HG02840 (cell line): ENCODE results near the gene CYB561A3.

Experiments
- ATAC-seq: cut with Tn5 transposase; IDR thresholded peaks from one replicate; pipeline ENCODE4 v1.9.1; 2021; ENCODE audit warnings: mild to moderate bottlenecking, moderate library complexity, moderate number of reproducible peaks; ENCODE audit not compliant: unreplicated experiment, low FRiP score

Gene CYB561A3

DNA sequence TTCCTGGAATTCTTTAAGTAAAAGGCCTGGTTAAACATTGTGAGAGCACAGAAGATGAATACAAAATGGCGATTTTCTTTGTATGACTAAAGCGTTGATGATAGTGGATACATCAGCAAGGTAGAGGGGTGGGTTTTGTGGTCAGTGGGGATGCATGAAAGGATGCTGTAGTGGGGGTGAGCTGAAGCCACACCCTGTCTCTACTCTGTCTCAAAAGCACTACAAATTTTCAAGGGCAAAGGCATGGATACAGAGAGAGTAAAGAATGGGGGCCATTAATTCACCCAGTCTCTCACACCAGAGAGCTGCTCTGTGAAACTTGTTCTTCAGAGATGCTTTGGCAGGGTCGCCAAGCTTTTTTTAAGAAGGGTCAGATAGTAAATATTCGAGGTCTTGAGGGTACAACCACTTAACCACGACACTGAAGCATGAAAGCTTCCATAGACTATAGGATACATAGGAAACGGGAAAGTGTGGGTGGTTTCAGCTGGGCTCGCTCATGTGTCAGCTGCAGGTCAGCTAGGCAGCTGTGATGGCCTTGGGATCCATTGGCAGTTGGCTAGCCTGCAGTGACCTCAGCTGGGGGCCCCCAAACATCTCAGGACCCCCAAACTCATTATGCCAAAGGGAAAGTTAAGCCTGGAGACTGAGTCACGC is 8.8 kb upstream of the CYB561A3 start:
- ATAC-seq, result no peak

DNA sequence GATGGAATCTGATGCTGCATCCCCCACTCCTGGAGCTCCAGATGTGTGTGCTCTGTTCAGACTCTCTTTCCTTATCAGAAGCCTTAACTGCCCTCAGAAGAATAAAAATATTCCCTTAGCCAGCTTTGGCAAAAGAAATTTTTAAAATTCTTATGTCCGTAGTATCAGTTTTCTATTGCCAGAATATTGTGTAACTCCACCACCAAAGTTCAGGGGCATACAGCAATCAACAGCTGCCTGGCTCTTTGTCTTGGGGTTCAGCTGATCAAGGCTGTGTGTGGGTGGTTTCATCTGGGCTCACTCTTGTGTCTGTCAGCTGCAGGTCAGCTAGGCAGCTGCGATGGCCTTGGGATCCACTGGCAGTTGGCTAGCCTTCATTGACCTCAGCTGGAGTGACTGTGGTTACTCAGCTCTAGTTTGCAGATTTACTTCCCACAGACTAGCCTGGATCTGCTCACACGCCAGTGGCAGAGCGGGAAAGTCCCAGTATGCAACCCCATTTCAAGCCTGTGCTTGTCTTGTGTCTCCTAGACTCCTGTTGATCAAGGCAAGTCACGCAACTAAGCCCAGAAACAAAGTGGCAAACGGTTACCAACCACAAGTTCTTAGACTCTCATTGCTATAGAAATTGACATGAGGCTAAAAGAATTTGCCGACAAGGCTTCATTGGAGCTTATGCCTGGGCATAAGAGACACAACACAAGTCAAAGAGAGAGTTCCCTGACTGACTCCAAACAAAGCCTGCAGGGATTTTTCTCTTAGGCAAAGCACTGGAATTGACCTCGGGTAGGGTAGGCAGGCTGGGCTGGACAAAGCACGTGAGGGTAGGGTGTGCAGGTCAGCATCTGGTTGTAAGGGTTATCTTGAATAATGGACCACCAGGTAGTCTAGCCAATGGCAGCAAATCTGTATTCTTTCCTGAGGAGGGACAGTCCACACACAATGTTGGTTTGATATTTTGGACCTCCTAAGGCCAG is 8.0 kb upstream of the CYB561A3 start:
- no peak for ATAC-seq

DNA sequence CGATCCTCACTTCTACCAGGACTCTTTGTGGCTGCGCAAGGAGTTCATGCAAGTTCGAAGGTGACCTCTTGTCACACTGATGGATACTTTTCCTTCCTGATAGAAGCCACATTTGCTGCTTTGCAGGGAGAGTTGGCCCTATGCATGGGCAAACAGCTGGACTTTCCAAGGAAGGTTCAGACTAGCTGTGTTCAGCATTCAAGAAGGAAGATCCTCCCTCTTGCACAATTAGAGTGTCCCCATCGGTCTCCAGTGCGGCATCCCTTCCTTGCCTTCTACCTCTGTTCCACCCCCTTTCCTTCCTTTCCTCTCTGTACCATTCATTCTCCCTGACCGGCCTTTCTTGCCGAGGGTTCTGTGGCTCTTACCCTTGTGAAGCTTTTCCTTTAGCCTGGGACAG is 7.0 kb upstream of the CYB561A3 start:
- no peak for ATAC-seq

DNA sequence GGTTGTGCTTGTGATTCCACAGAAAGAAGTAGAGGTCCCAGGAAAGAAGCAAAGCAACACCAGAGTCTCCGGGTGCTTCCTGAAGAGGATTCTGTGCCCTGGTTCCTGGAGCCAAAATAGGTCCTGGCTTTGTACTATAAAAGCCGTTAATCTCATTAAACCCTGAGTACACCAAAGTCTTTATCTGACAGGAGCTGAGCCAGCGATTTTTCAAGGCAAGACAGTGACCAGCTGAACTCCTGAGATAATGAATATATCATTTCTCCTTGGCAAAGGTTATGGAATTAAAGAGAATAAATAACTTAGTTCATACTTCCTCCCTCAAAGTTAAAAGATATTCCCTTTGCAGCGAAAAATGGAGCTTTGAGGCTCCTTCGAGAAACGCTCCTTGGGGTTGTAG is 5.7 kb upstream of the CYB561A3 start:
- ATAC-seq, result no peak

DNA sequence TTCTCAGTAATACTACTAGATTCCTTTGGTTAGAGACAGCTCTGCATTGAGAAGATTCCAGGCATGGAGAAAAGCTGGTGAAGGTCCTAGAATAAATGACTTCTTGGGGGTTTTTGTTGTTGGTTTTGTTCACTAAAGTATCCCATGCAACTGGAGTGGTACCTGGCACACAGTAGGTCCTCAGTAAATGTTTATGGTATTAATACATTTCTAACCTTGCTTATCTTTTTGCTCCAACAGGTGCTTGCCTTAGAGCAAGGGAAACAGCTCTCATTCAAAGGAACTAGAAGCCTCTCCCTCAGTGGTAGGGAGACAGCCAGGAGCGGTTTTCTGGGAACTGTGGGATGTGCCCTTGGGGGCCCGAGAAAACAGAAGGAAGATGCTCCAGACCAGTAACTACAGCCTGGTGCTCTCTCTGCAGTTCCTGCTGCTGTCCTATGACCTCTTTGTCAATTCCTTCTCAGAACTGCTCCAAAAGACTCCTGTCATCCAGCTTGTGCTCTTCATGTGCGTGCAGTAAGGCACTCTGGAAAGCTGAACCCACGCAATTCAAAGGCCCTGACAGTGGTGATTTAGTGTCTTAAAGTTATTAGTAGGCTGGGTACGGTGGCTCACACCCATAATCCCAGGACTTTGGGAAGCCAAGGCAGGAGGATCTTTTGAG is 2.5 kb upstream of the CYB561A3 start:
- ATAC-seq, result no peak

DNA sequence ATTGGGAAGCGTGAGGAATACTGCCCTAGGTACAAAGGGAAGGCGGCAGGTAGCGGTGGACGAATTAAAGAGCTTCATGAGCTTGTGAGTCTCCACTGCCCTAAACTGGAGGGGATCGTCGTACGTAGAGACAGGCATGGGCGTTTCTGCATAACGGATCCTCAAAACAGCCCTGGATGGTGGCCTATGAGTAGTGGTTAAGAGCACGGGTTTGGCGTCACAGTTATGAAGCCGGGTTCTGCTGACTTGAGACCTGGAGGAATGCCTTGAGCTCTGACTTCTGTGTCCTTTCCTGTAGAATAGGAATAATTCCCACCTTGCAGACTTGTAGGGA is 827 bp upstream of the CYB561A3 start:
- ATAC-seq, result no peak

DNA sequence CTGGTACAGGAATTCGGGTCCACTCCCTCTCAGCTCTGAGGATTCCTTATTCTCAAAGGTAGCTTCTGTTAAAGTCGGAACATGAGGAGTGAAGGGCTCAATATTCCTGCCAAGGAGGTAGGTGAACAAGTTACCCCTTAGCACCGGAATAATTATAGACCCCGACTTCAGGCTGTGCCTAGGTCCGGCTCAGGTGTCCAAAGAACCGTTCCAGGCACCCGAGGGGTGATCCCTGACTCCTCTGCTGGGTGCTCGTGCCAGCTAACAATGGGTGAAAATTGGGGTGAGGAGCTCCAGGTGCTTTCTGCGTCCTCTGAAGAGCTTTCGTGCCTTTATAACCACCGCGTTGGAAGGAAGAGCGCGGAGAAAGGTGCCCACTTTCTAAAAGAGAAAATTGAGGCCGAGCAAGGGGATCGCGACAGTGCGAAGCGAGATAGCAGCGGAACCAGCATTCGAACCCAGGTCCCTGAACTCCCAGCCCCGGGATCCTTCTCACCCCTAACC is 393 bp downstream of the CYB561A3 start:
- ATAC-seq, result no peak

DNA sequence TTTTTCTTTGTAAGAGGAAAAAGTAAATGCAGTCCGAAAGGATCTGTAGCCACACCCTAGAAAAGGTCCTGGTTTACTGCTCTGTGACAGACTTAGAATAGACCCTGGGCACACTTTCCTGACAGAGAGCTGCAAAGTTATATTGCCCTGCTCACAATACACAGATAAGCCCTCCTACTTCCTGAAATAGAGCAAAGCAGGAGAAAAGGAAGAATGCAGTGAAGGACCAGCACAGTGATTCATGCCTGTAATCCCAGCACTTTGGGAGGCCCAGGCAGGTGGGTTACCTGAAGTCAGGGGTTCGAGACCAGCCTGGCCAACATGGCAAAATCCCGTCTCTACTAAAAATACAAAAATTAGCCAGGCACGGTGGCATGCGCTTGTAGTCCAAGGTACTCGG is 2.2 kb downstream of the CYB561A3 start:
- ATAC-seq, result no peak

DNA sequence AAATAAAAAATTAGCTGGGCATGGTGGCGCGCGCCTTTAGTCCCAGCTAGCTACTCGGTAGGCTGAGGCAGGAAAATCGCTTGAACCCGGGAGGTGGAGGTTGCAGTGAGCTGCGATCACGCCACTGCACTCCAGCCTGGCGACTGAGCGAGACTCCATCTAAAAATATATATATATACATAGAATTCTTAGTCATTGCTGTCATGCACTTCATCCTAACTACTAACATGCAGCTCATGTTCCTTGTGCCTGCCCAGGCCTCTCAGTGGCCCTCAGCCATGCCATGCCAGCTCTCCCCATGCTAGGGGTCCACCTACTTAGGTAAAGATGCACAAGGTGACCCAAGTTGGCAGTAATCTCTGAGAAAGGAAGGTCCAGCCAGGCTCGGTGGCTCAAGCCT is 3.1 kb downstream of the CYB561A3 start:
- no peak for ATAC-seq

DNA sequence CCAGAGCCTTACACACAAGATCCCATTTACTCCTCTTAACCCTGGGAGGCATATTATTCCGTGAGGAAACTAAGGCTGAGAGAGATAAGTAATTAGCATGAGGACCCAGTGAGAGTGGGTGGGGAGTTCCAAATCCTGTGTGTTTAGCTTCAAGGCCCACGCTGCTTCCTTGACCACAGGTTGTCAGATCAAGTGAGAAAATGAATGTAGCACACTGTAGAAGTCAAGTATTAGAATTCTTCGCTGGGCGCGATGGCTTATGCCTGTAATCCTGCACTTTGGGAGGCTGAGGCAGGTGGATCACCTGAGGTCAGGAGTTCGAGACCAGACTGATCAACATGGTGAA is 3.8 kb downstream of the CYB561A3 start:
- no peak for ATAC-seq

DNA sequence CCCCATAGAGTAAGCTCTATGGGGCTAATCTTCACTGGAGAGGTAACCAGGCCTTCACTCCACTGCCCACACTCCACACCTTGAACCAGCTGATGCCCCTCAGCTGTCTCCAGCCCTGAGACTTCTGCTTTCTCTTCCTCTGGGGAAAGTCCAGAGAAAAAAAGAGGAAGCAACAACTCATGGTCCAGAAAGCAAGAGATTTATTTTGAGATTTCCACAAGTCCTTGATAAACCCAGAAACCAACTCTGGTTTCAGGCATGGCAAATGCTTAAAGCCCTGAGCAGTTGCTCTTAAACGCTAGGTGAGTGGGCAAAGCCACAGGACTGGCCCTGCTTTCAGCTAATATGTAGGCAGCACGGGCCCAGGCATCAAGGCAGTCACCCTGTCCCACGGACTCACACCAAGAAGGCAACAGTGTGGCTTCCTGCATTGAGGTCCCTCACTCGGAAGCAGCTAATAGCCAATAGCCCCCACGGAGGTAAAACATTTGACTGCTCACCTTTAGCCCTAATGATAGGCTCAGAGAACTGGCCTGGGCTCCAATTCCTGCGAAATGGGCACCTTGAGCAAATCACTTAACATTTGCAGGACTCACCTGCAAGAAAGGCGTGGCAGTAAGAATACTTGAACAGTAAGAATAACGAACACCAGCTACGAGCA is 4.3 kb downstream of the CYB561A3 start:
- ATAC-seq, result no peak

DNA sequence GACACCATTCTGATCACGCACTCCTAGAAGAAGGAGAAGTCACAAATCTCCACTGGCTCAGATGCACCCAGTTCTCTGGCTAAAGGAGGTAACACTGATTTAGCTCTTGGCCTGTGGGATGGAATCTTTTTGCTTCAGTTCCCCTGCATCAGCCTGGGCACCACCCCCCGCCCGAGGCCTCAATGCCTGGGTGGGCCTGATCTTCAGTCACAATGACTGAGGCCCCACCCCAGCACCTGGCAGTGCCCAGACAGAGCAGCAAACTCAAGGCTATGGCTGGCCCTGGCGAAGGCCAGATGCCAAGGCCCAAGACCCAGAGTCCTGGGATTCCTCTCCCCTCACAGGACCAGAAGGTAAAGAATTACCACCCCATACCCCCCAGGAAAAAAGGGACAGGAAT is 5.0 kb downstream of the CYB561A3 start:
- ATAC-seq, result no peak

DNA sequence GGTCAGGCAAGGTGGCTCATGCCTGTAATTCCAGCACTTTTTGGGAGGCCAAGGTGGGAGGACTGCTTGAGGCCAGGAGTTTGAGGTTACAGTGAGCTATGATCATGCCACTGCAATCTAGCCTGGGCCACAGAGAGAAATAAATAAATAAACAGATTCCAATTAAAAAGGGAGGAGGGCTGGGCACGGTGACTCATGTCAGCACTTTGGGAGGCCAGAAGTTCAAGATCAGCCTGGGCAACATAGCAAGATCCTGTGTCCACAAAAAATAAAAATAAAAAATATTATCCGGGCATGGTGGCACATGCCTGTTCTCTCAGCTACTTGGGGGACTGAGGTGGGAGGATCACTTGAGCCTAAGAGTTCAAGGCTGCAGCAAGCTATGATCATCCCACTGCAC is 7.5 kb downstream of the CYB561A3 start:
- ATAC-seq, result no peak

DNA sequence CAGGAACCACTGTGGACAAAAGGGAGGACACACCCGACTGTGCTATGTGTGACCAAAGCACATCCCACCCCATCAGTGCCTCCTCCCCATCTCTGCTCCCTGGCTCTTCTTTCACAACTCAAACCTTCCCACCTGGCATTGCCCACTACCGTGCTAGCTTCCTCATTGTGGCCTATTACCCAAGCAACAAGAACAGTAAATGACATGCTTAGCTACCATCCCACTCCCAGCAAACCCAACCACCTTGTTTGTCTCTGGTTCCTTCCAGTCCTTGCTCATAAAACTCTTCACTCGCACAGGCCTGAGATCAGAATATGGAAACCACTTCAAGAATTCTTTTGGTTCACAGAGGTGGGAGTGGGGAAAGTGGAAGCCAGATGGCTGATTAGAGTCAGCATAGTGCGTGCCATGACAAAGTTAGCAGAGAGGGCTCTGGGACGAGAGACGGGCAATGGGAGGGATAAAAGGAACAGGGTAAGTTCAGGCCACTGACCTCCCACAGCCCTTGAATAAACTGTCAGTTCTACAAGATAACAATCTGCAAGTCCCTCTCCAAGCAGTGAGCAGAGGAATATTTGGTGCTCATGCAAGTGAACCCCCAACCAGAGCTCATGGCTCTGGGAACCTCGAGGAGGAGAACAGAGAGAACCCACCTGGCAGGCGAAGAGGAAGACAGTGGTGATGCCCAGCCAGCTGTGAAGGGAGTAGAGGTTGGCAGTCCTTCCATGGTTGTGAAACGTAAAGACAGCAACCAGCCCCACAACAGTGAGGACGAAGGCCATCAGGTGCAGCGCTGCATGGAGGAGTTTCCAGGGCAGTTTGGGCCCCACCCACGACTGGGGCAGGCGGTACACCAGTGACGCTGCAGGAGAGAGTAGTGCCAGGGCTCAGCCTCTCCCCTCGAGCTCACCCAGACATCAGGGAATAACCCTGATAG is 8.3 kb downstream of the CYB561A3 start:
- no peak for ATAC-seq

DNA sequence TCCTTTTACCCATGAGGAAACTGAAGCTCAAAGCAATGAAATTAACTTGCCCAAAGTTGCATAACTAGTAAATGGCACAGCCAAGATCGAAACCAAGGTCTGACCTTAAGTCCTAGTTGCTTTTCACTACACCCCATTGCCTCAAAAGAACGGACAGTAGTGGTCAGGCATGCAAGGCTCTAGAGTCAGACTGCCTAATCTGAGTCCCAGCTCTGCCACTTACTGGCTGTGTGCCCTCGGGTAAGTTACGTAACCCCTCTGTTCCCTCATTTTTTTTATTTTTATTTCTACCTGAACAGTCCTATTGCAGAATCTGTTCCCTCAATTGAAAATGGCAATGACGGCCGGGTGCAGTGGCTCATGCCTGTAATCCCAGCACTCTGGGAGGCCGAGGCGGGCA is 9.6 kb downstream of the CYB561A3 start:
- no peak for ATAC-seq

DNA sequence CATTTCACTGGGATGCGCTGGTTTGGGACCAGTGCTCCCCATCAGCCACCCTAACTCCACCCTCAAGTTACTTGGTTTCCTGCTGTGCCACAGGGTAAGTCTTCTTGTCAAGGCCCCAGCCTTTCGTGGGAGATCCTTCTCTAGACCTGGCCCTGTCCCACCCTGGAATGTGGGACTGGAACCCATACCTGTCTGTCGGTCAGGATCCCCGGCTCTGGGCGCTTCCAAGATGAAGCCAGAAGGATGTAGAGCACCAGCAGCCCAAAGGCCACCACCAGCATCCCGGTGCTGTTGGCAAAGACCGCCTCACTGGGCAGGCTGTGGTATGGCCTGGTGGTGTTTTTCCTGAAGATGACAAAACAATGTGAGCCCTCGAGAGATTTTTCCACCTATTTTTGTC is 10.9 kb downstream of the CYB561A3 start:
- ATAC-seq, result no peak

DNA sequence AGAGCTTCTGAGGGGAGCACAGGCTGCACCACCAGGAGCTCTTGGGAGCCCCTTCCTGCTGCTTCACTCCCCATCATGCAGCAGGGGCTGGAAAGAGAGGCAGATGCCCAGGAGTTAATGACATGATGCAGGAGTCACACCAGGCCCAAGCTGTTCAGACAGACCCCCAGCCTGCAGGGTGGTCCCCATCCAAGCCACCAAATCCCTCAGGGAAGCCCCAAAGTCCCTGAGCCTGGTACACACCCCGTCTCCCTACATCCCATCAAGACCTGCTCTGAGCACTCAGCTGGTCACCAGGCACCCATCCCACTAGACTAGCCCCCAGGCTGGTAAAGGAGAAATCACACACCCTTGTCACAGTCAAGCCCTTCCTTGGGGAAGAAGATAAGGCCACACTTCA is 11.3 kb downstream of the CYB561A3 start:
- no peak for ATAC-seq

DNA sequence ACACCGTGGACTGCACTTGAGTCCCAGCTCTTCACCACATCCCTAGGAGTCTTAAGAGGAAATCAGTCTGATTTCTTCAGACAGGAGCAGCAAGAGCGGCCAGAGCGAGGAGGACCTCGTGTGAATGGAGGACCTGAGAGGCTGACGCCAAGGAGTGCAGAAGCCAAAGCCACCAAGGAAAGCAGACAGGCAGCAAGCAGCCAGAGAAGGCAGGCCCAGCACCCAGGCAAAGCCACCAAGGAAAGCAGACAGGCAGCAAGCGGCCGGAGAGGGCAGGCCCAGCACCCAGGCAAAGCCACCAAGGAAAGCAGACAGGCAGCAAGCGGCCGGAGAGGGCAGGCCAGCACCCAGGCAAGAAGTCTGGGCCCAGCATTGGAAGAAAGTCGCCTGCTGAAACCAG is 11.8 kb downstream of the CYB561A3 start:
- no peak for ATAC-seq

DNA sequence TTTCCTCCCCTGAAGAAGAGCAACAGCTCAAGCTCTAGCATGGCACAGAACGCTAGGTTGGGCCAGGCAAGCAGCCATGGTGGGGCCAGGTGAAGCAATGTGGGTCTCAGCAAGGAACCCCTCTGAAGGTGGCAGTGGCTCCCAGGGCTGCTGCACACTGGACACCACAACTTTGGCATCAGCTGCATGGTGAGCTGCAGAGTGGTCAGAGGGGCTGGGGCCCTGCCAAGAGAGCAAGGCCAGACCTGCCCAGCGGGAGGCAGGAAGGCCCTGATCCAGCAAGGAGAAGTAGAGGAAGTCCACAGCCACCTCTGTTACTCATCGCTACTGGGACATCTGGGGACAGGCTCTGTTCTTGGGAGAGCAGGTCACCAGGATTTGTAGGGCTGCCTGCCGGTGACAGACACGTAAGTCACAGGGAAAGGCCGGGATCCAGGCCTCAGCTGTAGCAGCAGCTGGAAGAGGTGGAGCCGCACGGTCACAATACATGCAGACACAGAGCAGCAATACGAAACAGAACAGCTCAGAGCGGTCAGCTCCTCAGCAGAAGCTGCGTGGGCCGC is 12.4 kb downstream of the CYB561A3 start:
- no peak for ATAC-seq
